Measurements from ENCODE around the gene PLEKHG2. TPM values are rescaled to one million over a fixed set of nuclear protein-coding genes. Genes with fewer than 3 reads are reported as not detected.

Gene PLEKHG2
- total and polyA plus RNA-seq, 2 experiments from 2014 or later: 30.5 to 40.7 TPM

- Histone ChIP-seq H3K4me3 (no peak overlapping the region), H3K9me3 (ENCODE audit: low read depth) (no peaks in the 10 kb centered on the region), H3K27ac (no peak overlapping the region), H3K4me1 (ENCODE audit: low read depth) (no peaks in the 10 kb centered on the region), H3K27me3 (no peaks in the 10 kb centered on the region), H3K36me3 (peaks cover 67% of the 10 kb centered on the region)
- no peak for DNase-seq (ENCODE audit: low read depth in 1 of 2, low spot score in 1 of 2)
- TF ChIP-seq CTCF (IDR thresholded peaks at IDR 0.05; ENCODE audit: low read depth, low read length): no peak
Observed at GRCh38 chr19:39379865-39380396, 32.5 kb upstream of the PLEKHG2 start.

GRCh38 chr19:39380521-39381502, 31.7 kb upstream of the PLEKHG2 start:
- Histone ChIP-seq H3K4me1 (ENCODE audit: low read depth) (no peaks in the 10 kb centered on the region), H3K9me3 (ENCODE audit: low read depth) (no peaks in the 10 kb centered on the region), H3K27me3 (no peaks in the 10 kb centered on the region), H3K36me3 (peaks cover 64% of the 10 kb centered on the region), H3K4me3 (no peak overlapping the region), H3K27ac (no peak overlapping the region)
- DNase-seq (ENCODE audit: low read depth in 1 of 2, low spot score in 1 of 2): no peak
- no peak for TF ChIP-seq CTCF (IDR thresholded peaks at IDR 0.05; ENCODE audit: low read depth, low read length)

- no peak overlapping the region for H3K4me3 ChIP-seq
- no peaks in the 10 kb centered on the region for H3K9me3 ChIP-seq (ENCODE audit: low read depth)
- H3K36me3 ChIP-seq: peaks cover 71% of the 10 kb centered on the region
- TF ChIP-seq CTCF (IDR thresholded peaks at IDR 0.05; ENCODE audit: low read depth, low read length): no peak
- no peak overlapping the region for H3K27ac ChIP-seq
- H3K27me3 ChIP-seq: no peaks in the 10 kb centered on the region
- DNase-seq (ENCODE audit: low read depth in 1 of 2, low spot score in 1 of 2): no peak
- no peaks in the 10 kb centered on the region for H3K4me1 ChIP-seq (ENCODE audit: low read depth)
Observed at GRCh38 chr19:39381910-39382611, 30.4 kb upstream of the PLEKHG2 start.

- Histone ChIP-seq H3K4me3 (no peak overlapping the region), H3K9me3 (ENCODE audit: low read depth) (no peaks in the 10 kb centered on the region), H3K27me3 (no peaks in the 10 kb centered on the region), H3K27ac (no peak overlapping the region), H3K36me3 (peaks cover 70% of the 10 kb centered on the region), H3K4me1 (ENCODE audit: low read depth) (no peaks in the 10 kb centered on the region)
- TF ChIP-seq CTCF (IDR thresholded peaks at IDR 0.05; ENCODE audit: low read depth, low read length): no peak
- DNase-seq (ENCODE audit: low read depth in 1 of 2, low spot score in 1 of 2): no peak
Observed at GRCh38 chr19:39382991-39383828, 29.3 kb upstream of the PLEKHG2 start.
